H1 (cell line): ENCODE results near the gene AIF1L. TPM values are rescaled to one million over a fixed set of nuclear protein-coding genes. Genes with fewer than 3 reads are reported as not detected.

ENCODE experiments used
- CHD2 ChIP-seq: IDR thresholded peaks from 2 replicates; pipeline ENCODE4 v1.6.1; 2012; ENCODE audit warnings: low read length, improper control_type of control experiment
- EZH2 ChIP-seq: fragments of 200-600 bp; sonication (generic); IDR thresholded peaks from 2 replicates; pipeline ENCODE4 v1.7.1; 2012; ENCODE audit warnings: low read depth, mild to moderate bottlenecking, moderate library complexity, low read length, inconsistent platforms; ENCODE audit not compliant: severe bottlenecking
- HDAC2 ChIP-seq, 2 experiments: fragments of 300-600 bp in 1 of 2; sonication (generic) in 1 of 2; IDR thresholded peaks; 2 replicates each; pipeline ENCODE4 v1.6.1; 2011 to 2012; ENCODE audit warnings: low read depth in 2 of 2, low read length in 2 of 2, mild to moderate bottlenecking in 2 of 2, moderate library complexity in 2 of 2, borderline replicate concordance in 1 of 2, inconsistent platforms in 1 of 2
- PHF8 ChIP-seq: fragments of 200-600 bp; sonication (generic); conservative IDR thresholded peaks from 2 replicates; pipeline ENCODE4 v1.7.1; 2012; ENCODE audit warnings: low read depth, mild to moderate bottlenecking, inconsistent platforms, low read length, moderate library complexity
- POLR2AphosphoS5 ChIP-seq: IDR thresholded peaks from 2 replicates; pipeline ENCODE4 v1.6.1; 2011; ENCODE audit warnings: low read depth, low read length
- ZNF274 ChIP-seq: IDR thresholded peaks from 2 replicates; pipeline ENCODE4 v1.7.0; 2012; ENCODE audit warnings: low read length, borderline replicate concordance; ENCODE audit errors: extremely low read depth
- polyA plus RNA-seq, 7 experiments: library from polyadenylated mRNA; depleted of rRNA in 3 of 7; stranded (reverse) in 5 of 7; unstranded in 2 of 7; fragments of >200 nt in 5 of 7; fragments of 200-250 nt in 2 of 7; gene quantifications; 1 replicate in 5 of 7; 2 replicates in 1 of 7; 4 replicates in 1 of 7; pipeline versions ENCODE4 v1.2.1 to v1.2.3, GENCODE V29; 2011 to 2013; ENCODE audit warnings: missing spikeins in 2 of 7, mixed read lengths in 2 of 7
- total RNA-seq: library from RNA; stranded (reverse); fragmentation: NEBNext Ultra II Directional; extraction: Animal tissue kit (Norgen Biotek cat#: 25700); gene quantifications from 2 replicates; pipeline ENCODE4 v1.2.1, GENCODE V29; 2021
- TF ChIP-seq, protein P1 (sequence below): IDR thresholded peaks from 2 replicates; pipeline ENCODE4 v1.6.1; 2012; ENCODE audit warnings: inconsistent platforms
- TF ChIP-seq, protein P2 (sequence below): fragments of 300-600 bp; sonication (generic); IDR thresholded peaks from 2 replicates; pipeline ENCODE4 v1.7.1; 2012; ENCODE audit warnings: low read length, moderate library complexity, mild to moderate bottlenecking, inconsistent platforms; ENCODE audit not compliant: insufficient replicate concordance

AIF1L gene
- total and polyA plus RNA-seq, 2 of the 8 experiments (the other 6 are each of a cell fraction or from before 2014, with no cell fraction given): 70.7 to 149 TPM

DNA sequence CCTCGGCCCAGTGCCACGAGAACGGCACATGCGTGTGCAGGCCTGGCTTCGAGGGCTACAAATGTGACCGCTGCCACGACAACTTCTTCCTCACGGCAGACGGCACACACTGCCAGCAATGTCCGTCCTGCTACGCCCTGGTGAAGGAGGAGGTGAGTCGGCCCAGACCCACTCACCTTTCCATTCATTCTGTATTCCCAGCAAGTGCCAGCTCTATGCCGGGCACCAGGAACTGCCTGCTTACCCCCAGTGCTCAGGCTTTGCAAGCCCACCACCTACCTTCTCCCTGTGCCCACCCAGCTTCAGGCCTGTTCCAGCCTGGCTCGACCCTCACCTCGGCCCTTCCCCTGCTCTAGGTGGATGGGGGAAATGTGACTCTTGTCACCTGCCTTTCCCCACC lies 26.6 kb upstream of the AIF1L start (continued):
- TF ChIP-seq, protein P1, sequence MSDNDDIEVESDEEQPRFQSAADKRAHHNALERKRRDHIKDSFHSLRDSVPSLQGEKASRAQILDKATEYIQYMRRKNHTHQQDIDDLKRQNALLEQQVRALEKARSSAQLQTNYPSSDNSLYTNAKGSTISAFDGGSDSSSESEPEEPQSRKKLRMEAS: no peak
- TF ChIP-seq POLR2AphosphoS5 (no peak), ZNF274 (no peak), CHD2 (no peak), HDAC2 (IDR thresholded peaks at IDR 0.05; ENCODE audit: borderline replicate concordance in 1 of 2, low read depth in 2 of 2, low read length in 2 of 2) (no peak), EZH2 (no peak), PHF8 (no peak)
- TF ChIP-seq, protein P2, sequence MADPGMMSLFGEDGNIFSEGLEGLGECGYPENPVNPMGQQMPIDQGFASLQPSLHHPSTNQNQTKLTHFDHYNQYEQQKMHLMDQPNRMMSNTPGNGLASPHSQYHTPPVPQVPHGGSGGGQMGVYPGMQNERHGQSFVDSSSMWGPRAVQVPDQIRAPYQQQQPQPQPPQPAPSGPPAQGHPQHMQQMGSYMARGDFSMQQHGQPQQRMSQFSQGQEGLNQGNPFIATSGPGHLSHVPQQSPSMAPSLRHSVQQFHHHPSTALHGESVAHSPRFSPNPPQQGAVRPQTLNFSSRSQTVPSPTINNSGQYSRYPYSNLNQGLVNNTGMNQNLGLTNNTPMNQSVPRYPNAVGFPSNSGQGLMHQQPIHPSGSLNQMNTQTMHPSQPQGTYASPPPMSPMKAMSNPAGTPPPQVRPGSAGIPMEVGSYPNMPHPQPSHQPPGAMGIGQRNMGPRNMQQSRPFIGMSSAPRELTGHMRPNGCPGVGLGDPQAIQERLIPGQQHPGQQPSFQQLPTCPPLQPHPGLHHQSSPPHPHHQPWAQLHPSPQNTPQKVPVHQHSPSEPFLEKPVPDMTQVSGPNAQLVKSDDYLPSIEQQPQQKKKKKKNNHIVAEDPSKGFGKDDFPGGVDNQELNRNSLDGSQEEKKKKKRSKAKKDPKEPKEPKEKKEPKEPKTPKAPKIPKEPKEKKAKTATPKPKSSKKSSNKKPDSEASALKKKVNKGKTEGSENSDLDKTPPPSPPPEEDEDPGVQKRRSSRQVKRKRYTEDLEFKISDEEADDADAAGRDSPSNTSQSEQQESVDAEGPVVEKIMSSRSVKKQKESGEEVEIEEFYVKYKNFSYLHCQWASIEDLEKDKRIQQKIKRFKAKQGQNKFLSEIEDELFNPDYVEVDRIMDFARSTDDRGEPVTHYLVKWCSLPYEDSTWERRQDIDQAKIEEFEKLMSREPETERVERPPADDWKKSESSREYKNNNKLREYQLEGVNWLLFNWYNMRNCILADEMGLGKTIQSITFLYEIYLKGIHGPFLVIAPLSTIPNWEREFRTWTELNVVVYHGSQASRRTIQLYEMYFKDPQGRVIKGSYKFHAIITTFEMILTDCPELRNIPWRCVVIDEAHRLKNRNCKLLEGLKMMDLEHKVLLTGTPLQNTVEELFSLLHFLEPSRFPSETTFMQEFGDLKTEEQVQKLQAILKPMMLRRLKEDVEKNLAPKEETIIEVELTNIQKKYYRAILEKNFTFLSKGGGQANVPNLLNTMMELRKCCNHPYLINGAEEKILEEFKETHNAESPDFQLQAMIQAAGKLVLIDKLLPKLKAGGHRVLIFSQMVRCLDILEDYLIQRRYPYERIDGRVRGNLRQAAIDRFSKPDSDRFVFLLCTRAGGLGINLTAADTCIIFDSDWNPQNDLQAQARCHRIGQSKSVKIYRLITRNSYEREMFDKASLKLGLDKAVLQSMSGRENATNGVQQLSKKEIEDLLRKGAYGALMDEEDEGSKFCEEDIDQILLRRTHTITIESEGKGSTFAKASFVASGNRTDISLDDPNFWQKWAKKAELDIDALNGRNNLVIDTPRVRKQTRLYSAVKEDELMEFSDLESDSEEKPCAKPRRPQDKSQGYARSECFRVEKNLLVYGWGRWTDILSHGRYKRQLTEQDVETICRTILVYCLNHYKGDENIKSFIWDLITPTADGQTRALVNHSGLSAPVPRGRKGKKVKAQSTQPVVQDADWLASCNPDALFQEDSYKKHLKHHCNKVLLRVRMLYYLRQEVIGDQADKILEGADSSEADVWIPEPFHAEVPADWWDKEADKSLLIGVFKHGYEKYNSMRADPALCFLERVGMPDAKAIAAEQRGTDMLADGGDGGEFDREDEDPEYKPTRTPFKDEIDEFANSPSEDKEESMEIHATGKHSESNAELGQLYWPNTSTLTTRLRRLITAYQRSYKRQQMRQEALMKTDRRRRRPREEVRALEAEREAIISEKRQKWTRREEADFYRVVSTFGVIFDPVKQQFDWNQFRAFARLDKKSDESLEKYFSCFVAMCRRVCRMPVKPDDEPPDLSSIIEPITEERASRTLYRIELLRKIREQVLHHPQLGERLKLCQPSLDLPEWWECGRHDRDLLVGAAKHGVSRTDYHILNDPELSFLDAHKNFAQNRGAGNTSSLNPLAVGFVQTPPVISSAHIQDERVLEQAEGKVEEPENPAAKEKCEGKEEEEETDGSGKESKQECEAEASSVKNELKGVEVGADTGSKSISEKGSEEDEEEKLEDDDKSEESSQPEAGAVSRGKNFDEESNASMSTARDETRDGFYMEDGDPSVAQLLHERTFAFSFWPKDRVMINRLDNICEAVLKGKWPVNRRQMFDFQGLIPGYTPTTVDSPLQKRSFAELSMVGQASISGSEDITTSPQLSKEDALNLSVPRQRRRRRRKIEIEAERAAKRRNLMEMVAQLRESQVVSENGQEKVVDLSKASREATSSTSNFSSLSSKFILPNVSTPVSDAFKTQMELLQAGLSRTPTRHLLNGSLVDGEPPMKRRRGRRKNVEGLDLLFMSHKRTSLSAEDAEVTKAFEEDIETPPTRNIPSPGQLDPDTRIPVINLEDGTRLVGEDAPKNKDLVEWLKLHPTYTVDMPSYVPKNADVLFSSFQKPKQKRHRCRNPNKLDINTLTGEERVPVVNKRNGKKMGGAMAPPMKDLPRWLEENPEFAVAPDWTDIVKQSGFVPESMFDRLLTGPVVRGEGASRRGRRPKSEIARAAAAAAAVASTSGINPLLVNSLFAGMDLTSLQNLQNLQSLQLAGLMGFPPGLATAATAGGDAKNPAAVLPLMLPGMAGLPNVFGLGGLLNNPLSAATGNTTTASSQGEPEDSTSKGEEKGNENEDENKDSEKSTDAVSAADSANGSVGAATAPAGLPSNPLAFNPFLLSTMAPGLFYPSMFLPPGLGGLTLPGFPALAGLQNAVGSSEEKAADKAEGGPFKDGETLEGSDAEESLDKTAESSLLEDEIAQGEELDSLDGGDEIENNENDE: no peak
